SK-N-SH treated with all-trans-retinoic acid at 6 μM for 48 hours (cell line): ENCODE measurements around the gene MTREX.

ENCODE experiments used
- ATAC-seq: fragments of 200-7000 bp; cut with Tn5 transposase; 3 replicates; pipeline ENCODE4 v1.9.1; 2020; ENCODE audit warnings: mild to moderate bottlenecking, moderate library complexity
- ARNTL ChIP-seq: fragments of 450-650 bp; formaldehyde crosslinking; IDR thresholded peaks from 2 replicates; pipeline ENCODE4 v1.5.0; 2020; ENCODE audit warnings: low read depth, mild to moderate bottlenecking, moderate library complexity, borderline replicate concordance
- CREB5 ChIP-seq: fragments of 250-450 bp; sonication (Bioruptor Pico); IDR thresholded peaks from 2 replicates; pipeline ENCODE4 v1.5.1; 2020; ENCODE audit warnings: low read depth, mild to moderate bottlenecking, moderate library complexity
- CSRNP3 ChIP-seq: fragments of 250-450 bp; sonication (Bioruptor Pico); IDR thresholded peaks from 2 replicates; pipeline ENCODE4 v1.5.1; 2021; ENCODE audit warnings: mild to moderate bottlenecking, moderate library complexity
- ESRRG ChIP-seq: fragments of 250-450 bp; sonication (Bioruptor Pico); IDR thresholded peaks from 2 replicates; pipeline ENCODE4 v1.6.1; 2021; ENCODE audit warnings: mild to moderate bottlenecking
- GLIS3 ChIP-seq: fragments of 250-450 bp; sonication (Bioruptor Pico); IDR thresholded peaks from 2 replicates; pipeline ENCODE4 v1.5.0; 2020; ENCODE audit warnings: mild to moderate bottlenecking, moderate library complexity
- ISL1 ChIP-seq: fragments of 250-450 bp; sonication (Bioruptor Pico); IDR thresholded peaks from 2 replicates; pipeline ENCODE4 v2.1.2; 2022; ENCODE audit warnings: mild to moderate bottlenecking, moderate library complexity
- PATZ1 ChIP-seq: fragments of 250-450 bp; sonication (Bioruptor Pico); IDR thresholded peaks from 2 replicates; pipeline ENCODE4 v1.8.0; 2020; ENCODE audit warnings: mild to moderate bottlenecking, moderate library complexity, borderline replicate concordance
- POU6F1 ChIP-seq: fragments of 250-450 bp; sonication (Bioruptor Pico); IDR thresholded peaks from 2 replicates; pipeline ENCODE4 v1.8.0; 2021; ENCODE audit warnings: low read depth, mild to moderate bottlenecking, moderate library complexity, borderline replicate concordance
- PPARA ChIP-seq: fragments of 250-450 bp; sonication (Bioruptor Pico); IDR thresholded peaks from 2 replicates; pipeline ENCODE4 v1.5.0; 2020; ENCODE audit warnings: mild to moderate bottlenecking, borderline replicate concordance
- RARB ChIP-seq: fragments of 250-450 bp; sonication (Bioruptor Pico); IDR thresholded peaks from 2 replicates; pipeline ENCODE4 v1.8.0; 2021; ENCODE audit warnings: mild to moderate bottlenecking, moderate library complexity
- SNAI2 ChIP-seq: fragments of 250-450 bp; sonication (Bioruptor Pico); IDR thresholded peaks from 2 replicates; pipeline ENCODE4 v1.5.0; 2020; ENCODE audit warnings: mild to moderate bottlenecking, moderate library complexity
- TCF4 ChIP-seq: fragments of 250-450 bp; sonication (Bioruptor Pico); IDR thresholded peaks from 2 replicates; pipeline ENCODE4 v1.8.0; 2021; ENCODE audit warnings: mild to moderate bottlenecking, moderate library complexity, borderline replicate concordance
- TOX ChIP-seq: fragments of 250-450 bp; sonication (Bioruptor Pico); IDR thresholded peaks from 2 replicates; pipeline ENCODE4 v1.8.0; 2021; ENCODE audit warnings: mild to moderate bottlenecking, moderate library complexity, borderline replicate concordance
- ZC3H10 ChIP-seq: fragments of 250-450 bp; sonication (Bioruptor Pico); IDR thresholded peaks from 2 replicates; pipeline ENCODE4 v1.5.1; 2021; ENCODE audit warnings: mild to moderate bottlenecking, moderate library complexity
- ZFP3 ChIP-seq: fragments of 250-450 bp; sonication (Bioruptor Pico); IDR thresholded peaks from 2 replicates; pipeline ENCODE4 v1.5.0; 2020; ENCODE audit warnings: mild to moderate bottlenecking, moderate library complexity
- ZFP30 ChIP-seq: fragments of 450-650 bp; formaldehyde crosslinking; IDR thresholded peaks from 2 replicates; pipeline ENCODE4 v1.5.0; 2022; ENCODE audit warnings: mild to moderate bottlenecking, moderate library complexity
- ZNF70 ChIP-seq: fragments of 450-650 bp; formaldehyde crosslinking; IDR thresholded peaks from 2 replicates; pipeline ENCODE4 v1.5.0; 2020; ENCODE audit warnings: mild to moderate bottlenecking, moderate library complexity

MTREX gene

GRCh38 chr5:55370291-55370925 is 62.6 kb downstream of the MTREX start:
- no peak for TF ChIP-seq ZC3H10 (CRISPR knock-in tag)
- TF ChIP-seq SNAI2: no peak
- no peak for TF ChIP-seq TCF4
- TF ChIP-seq RARB: no peak
- no peak for TF ChIP-seq CSRNP3 (CRISPR knock-in tag)
- TF ChIP-seq ZNF70 (CRISPR knock-in tag): no peak
- TF ChIP-seq GLIS3 (CRISPR knock-in tag): no peak
- TF ChIP-seq, all 23 proteins: peak for 0
- peak; percentile 54; the same call in 1 of the 3 replicates for ATAC-seq

- no peak for TF ChIP-seq ZNF70 (CRISPR knock-in tag)
- TF ChIP-seq CREB5 (CRISPR knock-in tag): no peak
- no peak for TF ChIP-seq CSRNP3 (CRISPR knock-in tag)
- TF ChIP-seq ESRRG (CRISPR knock-in tag): no peak
- no peak for TF ChIP-seq PPARA (CRISPR knock-in tag)
- TF ChIP-seq ZFP3 (CRISPR knock-in tag): no peak
- no peak for TF ChIP-seq TOX (CRISPR knock-in tag)
- TF ChIP-seq ARNTL (CRISPR knock-in tag): no peak
- TF ChIP-seq RARB: no peak
- no peak for TF ChIP-seq TCF4
- no peak for TF ChIP-seq ZC3H10 (CRISPR knock-in tag)
- no peak for TF ChIP-seq POU6F1 (CRISPR knock-in tag)
- TF ChIP-seq ZFP30 (CRISPR knock-in tag): no peak
- TF ChIP-seq ISL1 (CRISPR knock-in tag): no peak
- no peak for TF ChIP-seq PATZ1 (CRISPR knock-in tag)
- no peak for ATAC-seq
Measured at GRCh38 chr5:55371145-55371544, 63.4 kb downstream of the MTREX start.

GRCh38 chr5:55372130-55372925 is 64.5 kb downstream of the MTREX start:
- TF ChIP-seq ZNF70 (CRISPR knock-in tag) (no peak), GLIS3 (CRISPR knock-in tag) (no peak), ZC3H10 (CRISPR knock-in tag) (no peak), CREB5 (CRISPR knock-in tag) (no peak), ZFP3 (CRISPR knock-in tag) (no peak), TOX (CRISPR knock-in tag) (no peak)
- no peak for ATAC-seq
